Measurements from ENCODE around the gene CNGB1. TPM values are rescaled to one million over a fixed set of nuclear protein-coding genes. Genes with fewer than 3 reads are reported as not detected.

The CNGB1 gene
- polyA plus RNA-seq, 1 experiment: not detected

GRCh38 chr16:57871456-57871855, 99.5 kb downstream of the CNGB1 start:
- CTCF ChIA-PET: interaction anchor here (0.6 to 1.6 kb wide), 7 partner anchors 9 to 1554 kb away, joined by 3 to 5 read pairs (median 3); no protein-coding TSS in a partner anchor
- no peaks in the 10 kb centered on the region for H3K36me3 ChIP-seq (ENCODE audit: control insufficient read depth, insufficient read depth, low read length)
- POLR2A ChIA-PET: no interaction called here
- H3K27me3 ChIP-seq (ENCODE audit: control insufficient read depth, insufficient read depth, low read length): no peaks in the 10 kb centered on the region; the same call in 1 of the 2 replicates
- DNase-seq (ENCODE audit: low read depth): peak; percentile 73
- no peak for TF ChIP-seq CTCF (IDR thresholded peaks at IDR 0.05; ENCODE audit: insufficient read depth, low read depth, low read length)
- H3K4me3 ChIP-seq (ENCODE audit: low read depth, low read length): no peak overlapping the region

- Histone ChIP-seq H3K27me3 (ENCODE audit: control insufficient read depth, insufficient read depth, low read length) (no peaks in the 10 kb centered on the region), H3K36me3 (ENCODE audit: control insufficient read depth, insufficient read depth, low read length) (no peaks in the 10 kb centered on the region), H3K4me3 (ENCODE audit: low read depth, low read length) (no peak overlapping the region)
- ChIA-PET CTCF (interaction anchor here (0.7 to 1.6 kb wide), 5 partner anchors 9 to 308 kb away, joined by 3 to 5 read pairs (median 3); no protein-coding TSS in a partner anchor), POLR2A (no interaction called here)
- DNase-seq (ENCODE audit: low read depth): no peak
- TF ChIP-seq CTCF (IDR thresholded peaks at IDR 0.05; ENCODE audit: insufficient read depth, low read depth, low read length): no peak
These were observed 100.0 kb downstream of the CNGB1 start for GRCh38 chr16:57870753-57871454.

GRCh38 chr16:57868913-57869520, 101.9 kb downstream of the CNGB1 start:
- no peak for DNase-seq (ENCODE audit: low read depth)
- no peaks in the 10 kb centered on the region for H3K27me3 ChIP-seq (ENCODE audit: control insufficient read depth, insufficient read depth, low read length)
- POLR2A ChIA-PET: no interaction called here

GRCh38 chr16:57867000-57867561, 103.8 kb downstream of the CNGB1 start:
- no peak for DNase-seq (ENCODE audit: low read depth)
- TF ChIP-seq CTCF (IDR thresholded peaks at IDR 0.05; ENCODE audit: insufficient read depth, low read depth, low read length): no peak
- CTCF ChIA-PET: interaction anchor here (0.9 to 3.0 kb wide), 3 partner anchors 10 to 110 kb away, joined by 3 to 13 read pairs (median 5); no protein-coding TSS in a partner anchor
- no peaks in the 10 kb centered on the region for H3K36me3 ChIP-seq (ENCODE audit: control insufficient read depth, insufficient read depth, low read length)
- H3K4me3 ChIP-seq (ENCODE audit: low read depth, low read length): no peak overlapping the region
- POLR2A ChIA-PET: no interaction called here
- H3K27me3 ChIP-seq (ENCODE audit: control insufficient read depth, insufficient read depth, low read length): no peaks in the 10 kb centered on the region

More at GRCh38 chr16:57868913-57869520, 101.9 kb downstream of the CNGB1 start:
- H3K36me3 ChIP-seq (ENCODE audit: control insufficient read depth, insufficient read depth, low read length): no peaks in the 10 kb centered on the region
- TF ChIP-seq CTCF (IDR thresholded peaks at IDR 0.05; ENCODE audit: insufficient read depth, low read depth, low read length): no peak
- H3K4me3 ChIP-seq (ENCODE audit: low read depth, low read length): no peak overlapping the region
- CTCF ChIA-PET: interaction anchor here (3.0 kb wide), 1 partner anchor 112 kb away, joined by 13 read pairs; no protein-coding TSS in a partner anchor

GRCh38 chr16:57866529-57866918, 104.4 kb downstream of the CNGB1 start:
- TF ChIP-seq CTCF (IDR thresholded peaks at IDR 0.05; ENCODE audit: insufficient read depth, low read depth, low read length): no peak
- no peak for DNase-seq (ENCODE audit: low read depth)
- H3K4me3 ChIP-seq (ENCODE audit: low read depth, low read length): no peak overlapping the region
- ChIA-PET CTCF (interaction anchor here (1.4 to 3.0 kb wide), 2 partner anchors 33 to 110 kb away, joined by 3 to 13 read pairs; no protein-coding TSS in a partner anchor), POLR2A (no interaction called here)
- no peaks in the 10 kb centered on the region for H3K36me3 ChIP-seq (ENCODE audit: control insufficient read depth, insufficient read depth, low read length)
- no peaks in the 10 kb centered on the region for H3K27me3 ChIP-seq (ENCODE audit: control insufficient read depth, insufficient read depth, low read length)
